Hepatocyte (in vitro differentiated cells): ENCODE results near the gene VCL.
"Not testable (repeated sequence)": the region's sequence is repeated elsewhere in the genome, so short reads cannot be mapped to it uniquely, and the experiment has no call there.

ENCODE experiments used
- EZH2phosphoT487 ChIP-seq: fragments of 200-600 bp; sonication (generic); IDR thresholded peaks from one replicate; pipeline ENCODE4 v1.6.1; 2018; ENCODE audit warnings: antibody characterized with exemption, mild to moderate bottlenecking, low read depth, moderate library complexity; ENCODE audit not compliant: unreplicated experiment, severe bottlenecking
- TF ChIP-seq, protein P1 (sequence below): fragments of 200-600 bp; sonication (generic); IDR thresholded peaks from 2 replicates; pipeline ENCODE4 v1.5.1; 2016; ENCODE audit warnings: antibody characterized with exemption, mild to moderate bottlenecking; ENCODE audit not compliant: poor library complexity

DNA sequence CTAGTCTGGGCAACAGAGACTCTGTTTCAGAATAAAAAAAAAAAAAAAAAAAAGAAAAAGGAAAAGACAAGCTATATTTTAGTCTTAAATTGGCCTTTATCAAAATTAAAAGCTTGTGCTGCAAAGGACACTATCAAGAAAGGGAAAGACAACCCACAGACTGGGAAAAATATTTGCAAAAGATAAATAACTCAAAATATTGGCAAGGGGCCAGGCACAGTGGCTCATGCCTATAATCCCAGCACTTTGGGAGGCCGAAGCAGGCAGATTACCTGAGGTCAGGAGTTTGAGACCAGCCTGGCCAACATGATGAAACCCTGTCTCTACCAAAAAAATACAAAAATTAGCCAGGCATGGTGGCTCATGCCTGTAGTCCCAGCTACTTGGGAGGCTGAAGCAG is 34.3 kb downstream of the VCL start:
- TF ChIP-seq, protein P1, sequence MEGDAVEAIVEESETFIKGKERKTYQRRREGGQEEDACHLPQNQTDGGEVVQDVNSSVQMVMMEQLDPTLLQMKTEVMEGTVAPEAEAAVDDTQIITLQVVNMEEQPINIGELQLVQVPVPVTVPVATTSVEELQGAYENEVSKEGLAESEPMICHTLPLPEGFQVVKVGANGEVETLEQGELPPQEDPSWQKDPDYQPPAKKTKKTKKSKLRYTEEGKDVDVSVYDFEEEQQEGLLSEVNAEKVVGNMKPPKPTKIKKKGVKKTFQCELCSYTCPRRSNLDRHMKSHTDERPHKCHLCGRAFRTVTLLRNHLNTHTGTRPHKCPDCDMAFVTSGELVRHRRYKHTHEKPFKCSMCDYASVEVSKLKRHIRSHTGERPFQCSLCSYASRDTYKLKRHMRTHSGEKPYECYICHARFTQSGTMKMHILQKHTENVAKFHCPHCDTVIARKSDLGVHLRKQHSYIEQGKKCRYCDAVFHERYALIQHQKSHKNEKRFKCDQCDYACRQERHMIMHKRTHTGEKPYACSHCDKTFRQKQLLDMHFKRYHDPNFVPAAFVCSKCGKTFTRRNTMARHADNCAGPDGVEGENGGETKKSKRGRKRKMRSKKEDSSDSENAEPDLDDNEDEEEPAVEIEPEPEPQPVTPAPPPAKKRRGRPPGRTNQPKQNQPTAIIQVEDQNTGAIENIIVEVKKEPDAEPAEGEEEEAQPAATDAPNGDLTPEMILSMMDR = not testable (repeated sequence)
- not testable (repeated sequence) for TF ChIP-seq EZH2phosphoT487
